DND-41 (cell line): ENCODE measurements around the gene FMN2.

Experiments
- ATAC-seq: fragments of 200-7000 bp; cut with Tn5 transposase; 3 replicates; pipeline ENCODE4 v1.9.1; 2021; ENCODE audit warnings: low read depth; ENCODE audit not compliant: insufficient read depth
- DNase-seq: peaks from one replicate; pipeline ENCODE4 v3.0.0-alpha.2; 2020
- H2AFZ ChIP-seq: 2 replicates; pipeline ENCODE4 v1.6.0; 2012; ENCODE audit warnings: low read depth, low read length
- H3K27ac ChIP-seq: 2 replicates; pipeline ENCODE4 v1.5.1; 2012; ENCODE audit warnings: low read length, inconsistent platforms
- H3K27me3 ChIP-seq: fragments of 200-600 bp; sonication (generic); 2 replicates; pipeline ENCODE4 v1.6.0; 2012; ENCODE audit warnings: low read length, mild to moderate bottlenecking, inconsistent platforms; ENCODE audit not compliant: insufficient read depth, poor library complexity
- H3K36me3 ChIP-seq: 2 replicates; pipeline ENCODE4 v1.5.1; 2012; ENCODE audit warnings: low read length, inconsistent platforms; ENCODE audit not compliant: insufficient read depth
- H3K4me1 ChIP-seq: 2 replicates; pipeline ENCODE4 v1.5.1; 2012; ENCODE audit warnings: mild to moderate bottlenecking, low read length; ENCODE audit not compliant: insufficient read depth
- H3K4me2 ChIP-seq: 2 replicates; pipeline ENCODE4 v1.6.0; 2012; ENCODE audit warnings: mild to moderate bottlenecking, moderate library complexity, low read length, inconsistent platforms; ENCODE audit not compliant: insufficient read depth
- H3K4me3 ChIP-seq, 2 experiments: fragments of 200-600 bp in 1 of 2; shearing (Covaris generic) in 1 of 2; 2 replicates each; pipeline ENCODE4 v1.5.1; 2012 to 2016; ENCODE audit warnings: inconsistent platforms in 2 of 2, low read length in 2 of 2, mild to moderate bottlenecking in 2 of 2, low read depth in 1 of 2, moderate library complexity in 1 of 2
- H3K79me2 ChIP-seq: 2 replicates; pipeline ENCODE4 v1.6.0; 2012; ENCODE audit warnings: low read length, inconsistent platforms; ENCODE audit not compliant: insufficient read depth
- H3K9ac ChIP-seq: 2 replicates; pipeline ENCODE4 v1.6.0; 2012; ENCODE audit warnings: low read depth, mild to moderate bottlenecking, inconsistent platforms, low read length, moderate library complexity
- H3K9me3 ChIP-seq: 2 replicates; pipeline ENCODE4 v1.5.1; 2012; ENCODE audit warnings: low read length, moderate library complexity, mild to moderate bottlenecking, inconsistent platforms; ENCODE audit not compliant: insufficient read depth, severe bottlenecking
- H4K20me1 ChIP-seq: 2 replicates; pipeline ENCODE4 v1.6.0; 2012; ENCODE audit warnings: low read length; ENCODE audit not compliant: insufficient read depth
- CTCF ChIP-seq: IDR thresholded peaks from 2 replicates; pipeline ENCODE4 v1.5.1; 2012; ENCODE audit warnings: borderline replicate concordance, low read length, moderate library complexity, mild to moderate bottlenecking; ENCODE audit not compliant: poor library complexity, severe bottlenecking; ENCODE audit errors: extremely low read depth
- EZH2 ChIP-seq: IDR thresholded peaks from 3 replicates; pipeline ENCODE4 v1.6.1; 2012; ENCODE audit warnings: borderline replicate concordance, low read depth, mild to moderate bottlenecking, moderate library complexity, low read length, inconsistent platforms; ENCODE audit not compliant: severe bottlenecking

FMN2 gene

GRCh38 chr1:240495601-240496000 is 403.9 kb downstream of the FMN2 start:
- no peak overlapping the region for H3K4me2 ChIP-seq
- no peak for TF ChIP-seq EZH2
- no peak for TF ChIP-seq CTCF
- H2AFZ ChIP-seq = no peak overlapping the region
- no peak overlapping the region for H3K9ac ChIP-seq
- no peak overlapping the region for H3K4me3 ChIP-seq
- H4K20me1 ChIP-seq = no peaks in the 10 kb centered on the region
- DNase-seq (no peak), ATAC-seq (no peak)
- no peaks in the 10 kb centered on the region for H3K27me3 ChIP-seq
- H3K36me3 ChIP-seq = no peaks in the 10 kb centered on the region
- H3K9me3 ChIP-seq = no peaks in the 10 kb centered on the region
- no peaks in the 10 kb centered on the region for H3K79me2 ChIP-seq
- H3K27ac ChIP-seq = no peak overlapping the region
- peaks cover 12% of the 10 kb centered on the region for H3K4me1 ChIP-seq

- no peak overlapping the region for H3K27ac ChIP-seq
- peaks cover 12% of the 10 kb centered on the region for H3K4me1 ChIP-seq
- H2AFZ ChIP-seq = no peak overlapping the region
- no peaks in the 10 kb centered on the region for H3K36me3 ChIP-seq
- H3K9me3 ChIP-seq = no peaks in the 10 kb centered on the region
- TF ChIP-seq CTCF (no peak), EZH2 (no peak)
- no peaks in the 10 kb centered on the region for H4K20me1 ChIP-seq
- H3K9ac ChIP-seq = no peak overlapping the region
- ATAC-seq (no peak), DNase-seq (no peak)
- no peak overlapping the region for H3K4me3 ChIP-seq
- no peaks in the 10 kb centered on the region for H3K27me3 ChIP-seq
- no peaks in the 10 kb centered on the region for H3K79me2 ChIP-seq
- H3K4me2 ChIP-seq = no peak overlapping the region
Observed at GRCh38 chr1:240496356-240496755, 404.7 kb downstream of the FMN2 start.

GRCh38 chr1:240496941-240497340 is 405.3 kb downstream of the FMN2 start:
- Histone ChIP-seq H3K4me1 (peaks cover 12% of the 10 kb centered on the region), H3K4me3 (no peak overlapping the region), H3K27me3 (no peaks in the 10 kb centered on the region), H3K4me2 (no peak overlapping the region), H3K9ac (no peak overlapping the region), H3K27ac (no peak overlapping the region), H2AFZ (no peak overlapping the region), H3K36me3 (no peaks in the 10 kb centered on the region), H3K79me2 (no peaks in the 10 kb centered on the region), H3K9me3 (no peaks in the 10 kb centered on the region), H4K20me1 (no peaks in the 10 kb centered on the region)
- DNase-seq (no peak), ATAC-seq (no peak)
- TF ChIP-seq EZH2 = no peak
- no peak for TF ChIP-seq CTCF

GRCh38 chr1:240497908-240498307 is 406.2 kb downstream of the FMN2 start:
- DNase-seq (no peak), ATAC-seq (peak; percentile 61)
- H3K4me2 ChIP-seq = no peak overlapping the region

More at GRCh38 chr1:240497908-240498307, 406.2 kb downstream of the FMN2 start:
- H3K27ac ChIP-seq = no peak overlapping the region
- TF ChIP-seq EZH2 (no peak), CTCF (no peak)
- H3K9ac ChIP-seq = no peak overlapping the region
- H3K27me3 ChIP-seq = no peaks in the 10 kb centered on the region
- H2AFZ ChIP-seq = no peak overlapping the region
- H4K20me1 ChIP-seq = no peaks in the 10 kb centered on the region
- H3K4me1 ChIP-seq = peaks cover 12% of the 10 kb centered on the region
- H3K36me3 ChIP-seq = no peaks in the 10 kb centered on the region
- no peaks in the 10 kb centered on the region for H3K79me2 ChIP-seq
- no peaks in the 10 kb centered on the region for H3K9me3 ChIP-seq
- H3K4me3 ChIP-seq = no peak overlapping the region
